T-helper 1 cell treated with Interleukin-12 subunit alpha and Interleukin-12 subunit beta and Interleukin-4 antibody, amounts not matched to agents 30 ng/mL and 1 ng/mL, for 36 hours (primary cell): ENCODE data around the gene OR2V1. TPM values are rescaled to one million over a fixed set of nuclear protein-coding genes. Genes with fewer than 3 reads are reported as not detected.

Source experiments
- intact Hi-C: fragments of 100-400 bp; cut with micrococcal nuclease; formaldehyde crosslinking; loops from one replicate; pipeline ENCODE4 v1.15.1; 2024
- total RNA-seq: library from RNA; stranded (reverse); gene quantifications from 2 replicates; pipeline ENCODE4 v1.2.3, GENCODE V29; 2022

OR2V1 gene
- total RNA-seq, 1 donor from 2014 or later = not detected

GRCh38 chr5:181084621-181085195 is 46.3 kb downstream of the OR2V1 start:
- intact Hi-C loops = no loop called here

- intact Hi-C loops = no loop called here
Measured at GRCh38 chr5:181081989-181082388, 49.0 kb downstream of the OR2V1 start.

GRCh38 chr5:181076920-181077319 is 54.0 kb downstream of the OR2V1 start:
- intact Hi-C loops = no loop called here

Other genes starting within 250 kb of the OR2V1 start
- not detected in 2 replicates for gene BTNL8, start 232.0 kb downstream of the OR2V1 start, total RNA-seq
- not detected in 2 replicates for gene BTNL3, start 142.3 kb downstream of the OR2V1 start, total RNA-seq
- not detected in 2 replicates for gene BTNL9, start 90.9 kb downstream of the OR2V1 start, total RNA-seq
- not detected in 2 replicates for gene OR2V2, start 16.4 kb upstream of the OR2V1 start, total RNA-seq
- gene TRIM7, start 74.0 kb upstream of the OR2V1 start, total RNA-seq = 0.32 and 0.56 TPM in 2 replicates
- 33.9 and 34.3 TPM in 2 replicates for gene TRIM41, start 92.1 kb upstream of the OR2V1 start, total RNA-seq
- gene RACK1, start 112.7 kb upstream of the OR2V1 start, total RNA-seq = 1,646 and 1,652 TPM in 2 replicates
- gene TRIM52, start 130.0 kb upstream of the OR2V1 start, total RNA-seq = 22.0 and 30.2 TPM in 2 replicates
- gene OR4F3, start 236.1 kb upstream of the OR2V1 start, total RNA-seq = not detected in 2 replicates